ENCODE data around the gene CFAP20DC. TPM values are rescaled to one million over a fixed set of nuclear protein-coding genes. Genes with fewer than 3 reads are reported as not detected.
"Not testable (repeated sequence)": the region's sequence is repeated elsewhere in the genome, so short reads cannot be mapped to it uniquely, and the experiment has no call there.

CFAP20DC gene
- polyA plus RNA-seq, 2 donors, result 8.1 to 14.1 TPM

DNA sequence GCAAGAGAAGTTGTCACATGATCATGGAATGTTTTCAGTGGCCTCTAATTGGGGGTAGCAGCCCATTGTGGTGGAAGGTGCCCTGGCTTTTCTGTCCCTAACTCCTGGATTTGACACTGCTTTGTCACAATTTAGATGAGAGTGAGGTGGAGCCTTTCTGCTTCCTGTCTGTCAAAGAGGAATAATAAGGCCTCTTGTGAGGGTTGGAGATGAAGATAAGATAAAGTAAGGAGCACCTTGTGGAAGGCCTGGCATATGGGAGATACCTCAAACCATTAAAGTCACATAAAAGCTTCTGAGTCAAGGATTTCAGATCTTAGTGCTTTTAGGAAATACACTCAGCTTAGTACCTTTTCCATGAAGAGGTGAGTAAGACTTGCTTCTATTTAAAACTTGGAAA lies 210.6 kb downstream of the CFAP20DC start:
- Histone ChIP-seq H3K27me3 (ENCODE audit: control insufficient read depth in 1 of 2, insufficient read depth in 2 of 2, low read length in 2 of 2) (no peaks in the 10 kb centered on the region), H3K9me3 (ENCODE audit: control insufficient read depth in 2 of 2, insufficient read depth in 1 of 2, low read depth in 1 of 2, low read length in 1 of 2) (no peaks in the 10 kb centered on the region), H3K4me1 (ENCODE audit: control insufficient read depth in 2 of 2, insufficient read depth in 2 of 2, low read length in 1 of 2) (no peaks in the 10 kb centered on the region), H3K27ac (ENCODE audit: low read depth in 2 of 2, low read length in 1 of 2) (no peak overlapping the region), H3K36me3 (ENCODE audit: control insufficient read depth in 2 of 2, insufficient read depth in 2 of 2, low read length in 1 of 2) (no peaks in the 10 kb centered on the region), H3K4me3 (ENCODE audit: low read depth in 1 of 2, low read length in 2 of 2) (no peak overlapping the region)

DNA sequence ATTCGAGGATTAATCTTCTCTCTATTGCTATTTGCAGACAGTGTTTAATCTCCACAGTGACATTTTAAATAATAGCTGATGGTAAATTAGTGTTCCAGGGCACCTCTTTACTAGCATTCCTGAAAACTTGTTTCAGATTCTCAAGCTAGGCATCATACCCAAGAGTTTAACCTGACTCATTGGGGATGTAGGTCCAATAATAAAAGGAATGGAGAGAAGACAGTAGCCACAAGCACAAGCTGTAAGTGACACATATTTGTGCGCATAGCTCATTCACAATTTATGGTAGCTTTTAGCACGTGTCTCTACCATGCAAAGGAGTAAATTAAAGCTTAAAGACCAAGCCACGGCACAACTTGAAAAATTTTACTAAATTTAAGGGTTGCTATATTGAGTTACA lies 212.0 kb downstream of the CFAP20DC start:
- H3K4me1 ChIP-seq (ENCODE audit: control insufficient read depth in 2 of 2, insufficient read depth in 2 of 2, low read length in 1 of 2), result no peaks in the 10 kb centered on the region
- H3K27me3 ChIP-seq (ENCODE audit: control insufficient read depth in 1 of 2, insufficient read depth in 2 of 2, low read length in 2 of 2), result no peaks in the 10 kb centered on the region
- 76 to 77% methylated on average over 4 of the region's 4 CpGs for WGBS, 2 donors
- no peaks in the 10 kb centered on the region for H3K9me3 ChIP-seq (ENCODE audit: control insufficient read depth in 2 of 2, insufficient read depth in 1 of 2, low read depth in 1 of 2, low read length in 1 of 2)
- no peak overlapping the region for H3K4me3 ChIP-seq (ENCODE audit: low read depth in 1 of 2, low read length in 2 of 2)
- no peak overlapping the region for H3K27ac ChIP-seq (ENCODE audit: low read depth in 2 of 2, low read length in 1 of 2)
- no peaks in the 10 kb centered on the region for H3K36me3 ChIP-seq (ENCODE audit: control insufficient read depth in 2 of 2, insufficient read depth in 2 of 2, low read length in 1 of 2)

DNA sequence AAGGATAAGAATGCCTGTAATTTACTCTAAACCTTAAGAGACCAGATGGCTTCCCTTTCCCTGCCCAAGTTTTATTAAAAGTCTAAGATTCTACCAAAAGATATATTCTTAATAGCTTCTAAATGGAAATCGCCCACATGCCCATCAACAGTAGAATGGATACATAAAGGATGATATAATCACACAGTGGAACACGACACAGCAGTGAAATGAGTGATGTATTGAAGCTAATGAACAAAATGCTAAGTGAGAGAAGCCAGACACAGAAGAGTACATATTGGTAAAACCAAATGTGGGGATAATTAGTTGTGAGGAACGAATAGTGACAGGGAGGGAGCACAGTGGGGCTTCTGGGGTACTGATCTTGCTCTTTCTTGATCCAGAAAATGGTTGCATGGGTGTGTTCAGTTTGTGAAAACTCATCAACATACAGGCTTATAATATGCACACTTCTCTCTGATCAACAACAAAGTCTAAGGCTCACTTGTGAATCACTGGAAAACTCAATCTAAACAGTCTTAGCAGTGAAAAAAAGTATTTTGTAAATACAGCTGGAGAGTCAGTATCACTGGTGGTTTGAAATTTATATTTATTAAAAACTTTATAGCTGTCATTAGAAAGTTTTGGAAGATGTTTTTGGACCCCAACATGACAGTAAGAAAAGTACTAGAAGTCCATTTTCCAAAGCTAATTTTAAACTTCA lies 212.5 kb downstream of the CFAP20DC start:
- no peak overlapping the region for H3K4me3 ChIP-seq (ENCODE audit: low read depth in 1 of 2, low read length in 2 of 2)
- H3K36me3 ChIP-seq (ENCODE audit: control insufficient read depth in 2 of 2, insufficient read depth in 2 of 2, low read length in 1 of 2), result no peaks in the 10 kb centered on the region
- H3K27me3 ChIP-seq (ENCODE audit: control insufficient read depth in 1 of 2, insufficient read depth in 2 of 2, low read length in 2 of 2), result no peaks in the 10 kb centered on the region
- whole genome bisulfite sequencing, 2 donors, result 82 to 84% methylated on average over 3 of the region's 3 CpGs
- H3K27ac ChIP-seq (ENCODE audit: low read depth in 2 of 2, low read length in 1 of 2), result no peak overlapping the region
- no peaks in the 10 kb centered on the region for H3K9me3 ChIP-seq (ENCODE audit: control insufficient read depth in 2 of 2, insufficient read depth in 1 of 2, low read depth in 1 of 2, low read length in 1 of 2)
- H3K4me1 ChIP-seq (ENCODE audit: control insufficient read depth in 2 of 2, insufficient read depth in 2 of 2, low read length in 1 of 2), result no peaks in the 10 kb centered on the region

DNA sequence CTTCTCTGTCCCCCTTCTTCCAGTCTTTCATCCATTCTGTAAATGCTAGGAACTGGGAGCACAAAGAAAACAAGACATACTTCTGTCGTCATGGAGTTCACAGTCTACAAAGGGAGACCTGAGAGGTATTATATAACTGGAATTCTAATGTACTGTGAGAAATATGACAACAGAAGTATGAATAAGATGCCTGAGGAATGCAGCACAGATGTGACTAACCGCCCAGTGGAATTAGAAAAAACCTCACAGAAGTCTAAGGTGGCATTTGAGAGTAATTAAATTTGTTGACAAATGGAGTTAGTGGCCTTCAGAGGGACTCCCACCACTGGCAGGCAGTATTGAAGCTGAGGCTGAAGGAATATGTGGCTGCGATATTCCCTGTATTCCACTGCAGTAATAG lies 214.7 kb downstream of the CFAP20DC start:
- Histone ChIP-seq H3K4me3 (ENCODE audit: low read depth in 1 of 2, low read length in 2 of 2) (no peak overlapping the region), H3K4me1 (ENCODE audit: control insufficient read depth in 2 of 2, insufficient read depth in 2 of 2, low read length in 1 of 2) (no peaks in the 10 kb centered on the region), H3K27me3 (ENCODE audit: control insufficient read depth in 1 of 2, insufficient read depth in 2 of 2, low read length in 2 of 2) (no peaks in the 10 kb centered on the region), H3K9me3 (ENCODE audit: control insufficient read depth in 2 of 2, insufficient read depth in 1 of 2, low read depth in 1 of 2, low read length in 1 of 2) (no peaks in the 10 kb centered on the region), H3K36me3 (ENCODE audit: control insufficient read depth in 2 of 2, insufficient read depth in 2 of 2, low read length in 1 of 2) (no peaks in the 10 kb centered on the region), H3K27ac (ENCODE audit: low read depth in 2 of 2, low read length in 1 of 2) (no peak overlapping the region)
- 83% methylated on average over 3 of the region's 3 CpGs for WGBS, 2 donors

DNA sequence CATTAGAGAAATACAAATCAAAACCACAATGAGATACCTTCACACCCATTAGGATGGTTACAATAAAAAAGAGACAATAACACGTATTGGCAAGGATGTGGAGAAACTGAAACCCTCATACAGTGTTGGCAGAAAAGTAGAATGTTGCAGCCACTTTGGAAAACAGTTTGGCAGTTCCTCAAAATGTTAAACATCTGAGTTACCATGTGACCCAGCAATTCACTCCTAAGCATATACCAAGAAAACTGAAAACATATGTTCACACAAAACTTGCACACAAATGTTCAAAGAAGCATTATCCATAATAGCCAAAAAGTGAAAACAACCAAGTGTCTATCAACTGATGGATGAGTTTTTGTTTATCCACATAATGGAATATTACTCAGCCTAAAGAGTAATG lies 216.3 kb downstream of the CFAP20DC start:
- Histone ChIP-seq H3K36me3 (ENCODE audit: control insufficient read depth in 2 of 2, insufficient read depth in 2 of 2, low read length in 1 of 2) (no peaks in the 10 kb centered on the region), H3K4me1 (ENCODE audit: control insufficient read depth in 2 of 2, insufficient read depth in 2 of 2, low read length in 1 of 2) (no peaks in the 10 kb centered on the region), H3K27me3 (ENCODE audit: control insufficient read depth in 1 of 2, insufficient read depth in 2 of 2, low read length in 2 of 2) (no peaks in the 10 kb centered on the region), H3K27ac (ENCODE audit: low read depth in 2 of 2, low read length in 1 of 2) (no peak overlapping the region), H3K4me3 (ENCODE audit: low read depth in 1 of 2, low read length in 2 of 2) (no peak overlapping the region), H3K9me3 (ENCODE audit: control insufficient read depth in 2 of 2, insufficient read depth in 1 of 2, low read depth in 1 of 2, low read length in 1 of 2) (no peaks in the 10 kb centered on the region)
- WGBS, 2 donors, result 39 to 47% methylated on average over 1 of the region's 1 CpG

DNA sequence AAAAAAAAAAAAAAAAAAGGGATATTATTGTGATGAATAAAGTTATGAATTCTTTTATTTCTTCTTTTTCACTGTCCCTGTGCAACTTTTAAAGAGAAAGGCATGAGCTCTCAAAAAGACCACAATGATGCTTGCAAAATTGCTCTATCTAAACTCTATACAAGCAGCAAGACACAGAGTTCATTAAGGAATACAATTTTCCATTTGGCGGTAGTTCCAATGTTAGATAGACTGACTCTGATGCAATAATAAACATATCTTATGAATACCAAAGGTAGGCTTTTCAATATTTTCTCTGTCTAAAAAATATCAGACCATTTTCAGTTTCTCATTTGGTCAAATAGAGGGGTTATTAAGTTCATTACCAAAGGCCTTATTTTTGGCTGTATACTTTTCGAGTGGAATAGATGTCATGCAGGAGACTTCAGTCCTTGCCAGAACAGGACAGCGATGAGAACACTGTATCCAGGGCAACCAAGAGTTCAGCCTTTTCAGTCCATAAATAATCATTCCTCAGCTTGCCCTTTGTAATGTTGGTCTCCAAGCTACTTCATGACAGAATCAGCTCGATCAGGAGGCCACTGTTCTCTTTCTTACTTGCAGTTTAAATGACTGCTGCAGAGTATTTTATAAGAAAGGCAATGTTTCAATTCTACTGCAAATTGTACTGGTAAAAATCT lies 220.4 kb downstream of the CFAP20DC start:
- WGBS, 2 donors, result 67 to 70% methylated on average over 4 of the region's 4 CpGs
- Histone ChIP-seq H3K4me1 (ENCODE audit: control insufficient read depth in 2 of 2, insufficient read depth in 2 of 2, low read length in 1 of 2) (no peaks in the 10 kb centered on the region), H3K9me3 (ENCODE audit: control insufficient read depth in 2 of 2, insufficient read depth in 1 of 2, low read depth in 1 of 2, low read length in 1 of 2) (no peaks in the 10 kb centered on the region), H3K27me3 (ENCODE audit: control insufficient read depth in 1 of 2, insufficient read depth in 2 of 2, low read length in 2 of 2) (no peaks in the 10 kb centered on the region), H3K36me3 (ENCODE audit: control insufficient read depth in 2 of 2, insufficient read depth in 2 of 2, low read length in 1 of 2) (no peaks in the 10 kb centered on the region), H3K27ac (ENCODE audit: low read depth in 2 of 2, low read length in 1 of 2) (no peak overlapping the region), H3K4me3 (ENCODE audit: low read depth in 1 of 2, low read length in 2 of 2) (no peak overlapping the region)

DNA sequence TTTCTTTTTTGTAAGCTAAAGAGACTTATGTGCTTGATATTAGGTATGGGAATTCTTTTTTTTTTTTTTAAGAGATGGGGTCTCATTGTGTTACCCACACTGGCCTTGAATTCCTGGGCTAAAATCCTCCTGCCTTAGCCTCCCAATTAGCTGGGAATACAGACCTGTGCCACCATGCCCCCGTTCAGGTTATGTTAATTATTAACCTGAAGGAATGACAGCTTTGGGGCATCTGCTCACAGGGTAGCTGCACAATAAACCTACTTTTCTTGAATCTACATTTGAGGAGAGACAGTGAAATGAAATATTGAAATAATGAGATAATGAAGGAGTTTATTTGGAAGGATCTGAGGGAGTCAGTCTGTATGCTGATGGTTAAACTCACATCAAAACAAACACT lies 225.0 kb downstream of the CFAP20DC start:
- Histone ChIP-seq H3K36me3 (ENCODE audit: control insufficient read depth in 2 of 2, insufficient read depth in 2 of 2, low read length in 1 of 2) (no peaks in the 10 kb centered on the region), H3K27me3 (ENCODE audit: control insufficient read depth in 1 of 2, insufficient read depth in 2 of 2, low read length in 2 of 2) (no peaks in the 10 kb centered on the region), H3K4me3 (ENCODE audit: low read depth in 1 of 2, low read length in 2 of 2) (no peak overlapping the region), H3K4me1 (ENCODE audit: control insufficient read depth in 2 of 2, insufficient read depth in 2 of 2, low read length in 1 of 2) (no peaks in the 10 kb centered on the region), H3K9me3 (ENCODE audit: control insufficient read depth in 2 of 2, insufficient read depth in 1 of 2, low read depth in 1 of 2, low read length in 1 of 2) (no peaks in the 10 kb centered on the region), H3K27ac (ENCODE audit: low read depth in 2 of 2, low read length in 1 of 2) (no peak overlapping the region)
- 62 to 87% methylated on average over 1 of the region's 1 CpG for WGBS, 2 donors

DNA sequence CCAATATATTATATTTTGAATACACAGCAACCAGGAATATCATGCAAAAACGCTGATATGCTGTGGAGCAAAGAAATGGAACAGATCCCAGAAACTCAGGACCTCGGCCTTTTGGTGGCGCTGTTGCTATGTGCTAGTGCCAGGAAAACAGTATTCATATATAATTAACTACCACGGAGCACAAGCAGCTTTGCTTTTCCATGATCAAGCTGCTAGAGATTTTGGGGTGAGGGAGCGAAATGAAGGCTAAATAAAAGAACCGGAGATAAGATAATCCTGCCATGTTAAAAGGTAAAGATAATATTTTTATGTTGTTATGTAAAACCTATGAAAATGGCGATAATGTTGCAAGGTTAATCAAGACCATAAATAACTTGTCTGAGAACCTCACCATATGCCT lies 225.5 kb downstream of the CFAP20DC start:
- H3K27me3 ChIP-seq (ENCODE audit: control insufficient read depth in 1 of 2, insufficient read depth in 2 of 2, low read length in 2 of 2), result no peaks in the 10 kb centered on the region
- H3K27ac ChIP-seq (ENCODE audit: low read depth in 2 of 2, low read length in 1 of 2), result no peak overlapping the region
- H3K36me3 ChIP-seq (ENCODE audit: control insufficient read depth in 2 of 2, insufficient read depth in 2 of 2, low read length in 1 of 2), result no peaks in the 10 kb centered on the region
- no peaks in the 10 kb centered on the region for H3K4me1 ChIP-seq (ENCODE audit: control insufficient read depth in 2 of 2, insufficient read depth in 2 of 2, low read length in 1 of 2)
- 29 to 31% methylated on average over 7 of the region's 7 CpGs for WGBS, 2 donors
- H3K4me3 ChIP-seq (ENCODE audit: low read depth in 1 of 2, low read length in 2 of 2), result no peak overlapping the region
- H3K9me3 ChIP-seq (ENCODE audit: control insufficient read depth in 2 of 2, insufficient read depth in 1 of 2, low read depth in 1 of 2, low read length in 1 of 2), result no peaks in the 10 kb centered on the region

DNA sequence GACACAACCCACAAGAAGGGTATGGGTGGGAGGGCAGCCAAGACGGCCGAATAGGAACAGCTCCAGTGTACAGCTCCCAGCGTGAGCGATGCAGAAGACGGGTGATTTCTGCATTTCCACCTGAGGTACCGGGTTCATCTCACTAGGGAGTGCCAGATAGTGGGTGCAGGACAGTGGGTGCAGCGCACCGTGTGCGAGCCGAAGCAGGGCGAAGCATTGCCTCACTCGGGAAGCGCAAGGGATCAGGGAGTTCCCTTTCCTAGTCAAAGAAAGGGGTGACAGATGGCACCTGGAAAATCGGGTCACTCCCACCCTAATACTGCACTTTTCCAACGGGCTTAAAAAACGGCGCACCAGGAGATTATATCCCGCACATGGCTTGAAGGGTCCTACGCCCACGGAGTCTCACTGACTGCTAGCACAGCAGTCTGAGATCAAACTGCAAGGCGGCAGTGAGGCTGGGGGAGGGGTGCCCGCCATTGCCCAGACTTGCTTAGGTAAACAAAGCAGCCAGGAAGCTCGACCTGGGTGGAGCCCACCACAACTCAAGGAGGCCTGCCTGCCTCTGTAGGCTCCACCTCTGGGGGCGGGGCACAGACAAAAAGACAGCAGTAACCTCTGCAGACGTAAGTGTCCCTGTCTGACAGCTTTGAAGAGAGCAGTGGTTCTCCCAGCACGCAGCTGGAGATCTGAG lies 243.1 kb downstream of the CFAP20DC start:
- not testable (repeated sequence) for H3K27ac ChIP-seq (ENCODE audit: low read depth in 2 of 2, low read length in 1 of 2); H3K36me3 ChIP-seq (ENCODE audit: control insufficient read depth in 2 of 2, insufficient read depth in 2 of 2, low read length in 1 of 2); H3K27me3 ChIP-seq (ENCODE audit: control insufficient read depth in 1 of 2, insufficient read depth in 2 of 2, low read length in 2 of 2); H3K4me1 ChIP-seq (ENCODE audit: control insufficient read depth in 2 of 2, insufficient read depth in 2 of 2, low read length in 1 of 2); H3K4me3 ChIP-seq (ENCODE audit: low read depth in 1 of 2, low read length in 2 of 2); H3K9me3 ChIP-seq (ENCODE audit: control insufficient read depth in 2 of 2, insufficient read depth in 1 of 2, low read depth in 1 of 2, low read length in 1 of 2)
- 90% methylated on average over 25 to 26 of the region's 26 CpGs for WGBS, 2 donors

Data from esophagus (tissue), 2 donors.